ENCODE data around the gene TMEM18. TPM values are rescaled to one million over a fixed set of nuclear protein-coding genes. Genes with fewer than 3 reads are reported as not detected.

The TMEM18 gene
- total RNA-seq, 1 experiment from 2014 or later = 30.7 TPM

DNA sequence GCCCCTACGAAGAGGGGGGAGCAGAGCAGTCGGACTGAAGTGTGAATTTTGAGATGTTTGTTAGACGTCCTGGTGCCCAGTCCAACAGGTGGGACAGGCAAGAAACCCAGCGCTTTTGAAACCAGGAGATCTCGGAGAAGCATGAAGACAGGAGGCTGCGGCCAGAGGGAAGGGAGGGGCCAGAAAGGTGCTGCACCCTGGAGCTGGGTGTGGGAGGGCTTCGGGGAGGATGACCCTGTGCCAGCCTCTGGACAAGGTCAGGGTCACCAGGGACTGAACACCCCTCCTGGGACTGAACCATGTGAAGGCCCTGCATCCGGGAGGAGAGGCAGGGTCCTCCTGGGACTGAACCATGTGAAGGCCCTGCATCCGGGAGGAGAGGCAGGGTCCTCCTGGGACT lies 6.1 kb downstream of the TMEM18 start:
- no peak overlapping the region for H3K9ac ChIP-seq (ENCODE audit: extremely low read depth, insufficient read length, low read length)
- no peak overlapping the region for H3K56ac ChIP-seq (ENCODE audit: insufficient read length, low read depth, low read length)
- H2AFZ ChIP-seq (ENCODE audit: low read length) = no peak overlapping the region
- Mint-ChIP-seq H3K4me1 (peaks cover 22 to 25% of the 10 kb centered on the region in 2 experiments), H3K36me3 (ENCODE audit: insufficient read depth in 1 of 3, low read depth in 3 of 3) (peaks cover 39 to 66% (median 65%) of the 10 kb centered on the region in 3 experiments), H3K9me3 (peaks cover 5 to 8% of the 10 kb centered on the region in 2 experiments), H3K4me3 (no peak overlapping the region; a peak in 1 of 5 replicates), H3K27ac (peak overlapping the region in 1 of 3 experiments; percentile 68; a peak in 2 of 7 replicates), H3K27me3 (ENCODE audit: low read depth) (no peaks in the 10 kb centered on the region; the same call in 1 of the 2 replicates)
- no CpG with 5 or more reads among the region's 9 CpGs for WGBS (ENCODE audit: extremely low coverage, insufficient read length, low lambda C conversion rate)
- no peak overlapping the region for H3T11ph ChIP-seq (ENCODE audit: low read length)
- no peak for DNase-seq
- H3K4ac ChIP-seq (ENCODE audit: low read depth, low read length) = no peak overlapping the region
- no peak overlapping the region for H2BK12ac ChIP-seq (ENCODE audit: insufficient read length, low read depth, low read length)
- H3K4me1 ChIP-seq (ENCODE audit: insufficient read depth, low read length) = no peaks in the 10 kb centered on the region
- H3K79me2 ChIP-seq (ENCODE audit: insufficient read depth, low read length) = peaks cover 4% of the 10 kb centered on the region; the same call in 1 of the 2 replicates
- no peaks in the 10 kb centered on the region for H4K20me1 ChIP-seq (ENCODE audit: control insufficient read depth, insufficient read depth, insufficient read length)
- H3K27me3 ChIP-seq (ENCODE audit: insufficient read depth, low read length) = no peaks in the 10 kb centered on the region; the same call in 1 of the 2 replicates
- no peak overlapping the region for H3K18ac ChIP-seq (ENCODE audit: insufficient read length, low read depth, low read length)
- no peak overlapping the region for H4K91ac ChIP-seq (ENCODE audit: insufficient read length, low read depth, low read length)
- H3K27ac ChIP-seq (ENCODE audit: insufficient read length, low read depth, low read length) = no peak overlapping the region
- no peak overlapping the region for H2BK20ac ChIP-seq (ENCODE audit: low read depth, low read length, poor library complexity, severe bottlenecking)
- no peak overlapping the region for H2BK120ac ChIP-seq (ENCODE audit: low read depth, low read length, poor library complexity, severe bottlenecking)
- no peak overlapping the region for H4K8ac ChIP-seq (replicated peaks; ENCODE audit: insufficient read length, low read depth, low read length)
- no peak overlapping the region for H3K23ac ChIP-seq (ENCODE audit: insufficient read length, low read depth, low read length)
- H2AK5ac ChIP-seq (ENCODE audit: insufficient read length, low read length) = no peak overlapping the region
- H3K14ac ChIP-seq (ENCODE audit: insufficient read depth, low read length) = no peak overlapping the region
- no peak overlapping the region for H2BK5ac ChIP-seq (ENCODE audit: insufficient read length, low read length)
- no peaks in the 10 kb centered on the region for H3K23me2 ChIP-seq (ENCODE audit: insufficient read length, low read depth, low read length, poor library complexity, severe bottlenecking)
- H3K4me2 ChIP-seq (ENCODE audit: insufficient read depth, insufficient read length, low read length) = no peak overlapping the region
- no peak overlapping the region for H2BK15ac ChIP-seq (ENCODE audit: low read depth, low read length)
- TF ChIP-seq, protein P1, sequence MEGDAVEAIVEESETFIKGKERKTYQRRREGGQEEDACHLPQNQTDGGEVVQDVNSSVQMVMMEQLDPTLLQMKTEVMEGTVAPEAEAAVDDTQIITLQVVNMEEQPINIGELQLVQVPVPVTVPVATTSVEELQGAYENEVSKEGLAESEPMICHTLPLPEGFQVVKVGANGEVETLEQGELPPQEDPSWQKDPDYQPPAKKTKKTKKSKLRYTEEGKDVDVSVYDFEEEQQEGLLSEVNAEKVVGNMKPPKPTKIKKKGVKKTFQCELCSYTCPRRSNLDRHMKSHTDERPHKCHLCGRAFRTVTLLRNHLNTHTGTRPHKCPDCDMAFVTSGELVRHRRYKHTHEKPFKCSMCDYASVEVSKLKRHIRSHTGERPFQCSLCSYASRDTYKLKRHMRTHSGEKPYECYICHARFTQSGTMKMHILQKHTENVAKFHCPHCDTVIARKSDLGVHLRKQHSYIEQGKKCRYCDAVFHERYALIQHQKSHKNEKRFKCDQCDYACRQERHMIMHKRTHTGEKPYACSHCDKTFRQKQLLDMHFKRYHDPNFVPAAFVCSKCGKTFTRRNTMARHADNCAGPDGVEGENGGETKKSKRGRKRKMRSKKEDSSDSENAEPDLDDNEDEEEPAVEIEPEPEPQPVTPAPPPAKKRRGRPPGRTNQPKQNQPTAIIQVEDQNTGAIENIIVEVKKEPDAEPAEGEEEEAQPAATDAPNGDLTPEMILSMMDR (conservative IDR thresholded peaks at IDR 0.05) = no peak
- no peak overlapping the region for H4K5ac ChIP-seq (ENCODE audit: insufficient read length, low read depth, low read length)
- peaks cover 6% of the 10 kb centered on the region for H3K9me3 ChIP-seq (ENCODE audit: control insufficient read depth, low read depth, low read length)
- peaks cover 3% of the 10 kb centered on the region for H3K79me1 ChIP-seq (ENCODE audit: insufficient read depth, low read depth, low read length, poor library complexity, severe bottlenecking)
